GM12892 (cell line): Measurements from ENCODE around the gene LRRTM4.

Source experiments
- POLR2A ChIP-seq: IDR thresholded peaks from 2 replicates; pipeline ENCODE4 v1.6.1; 2011; ENCODE audit warnings: low read depth, low read length, control low read depth
- POLR2AphosphoS5 ChIP-seq: IDR thresholded peaks from 2 replicates; pipeline ENCODE4 v1.6.1; 2011; ENCODE audit warnings: low read depth, low read length, control low read depth

DNA sequence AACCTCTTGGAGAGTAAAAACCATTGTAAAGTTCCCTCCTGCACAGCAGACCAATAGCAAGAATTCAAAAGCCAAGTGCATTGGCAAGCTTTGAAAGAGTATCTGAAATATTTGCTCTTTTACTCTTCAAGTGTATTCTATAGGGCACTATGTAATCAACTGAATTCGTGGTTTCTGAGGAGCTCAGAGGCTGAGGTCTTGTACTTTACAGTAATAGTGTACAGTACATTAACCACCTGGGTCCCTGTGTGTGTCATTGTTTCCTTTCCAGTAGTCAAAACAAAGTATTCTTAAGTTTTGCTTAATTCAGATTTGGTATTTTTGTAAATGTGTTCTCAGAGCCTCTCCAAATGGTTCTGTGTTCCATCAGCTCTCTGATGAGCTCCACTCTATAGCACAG, 769.7 kb downstream of the LRRTM4 start:
- TF ChIP-seq POLR2AphosphoS5 (no peak), POLR2A (no peak)
